HL-60 (cell line): ENCODE data around the gene DPYD.

Experiments
- DNase-seq, 2 experiments: peaks; one replicate each; pipeline ENCODE4 v3.0.0-alpha.2; 2010 to 2020; ENCODE audit warnings: low read depth in 1 of 2, low spot score in 1 of 2
- H3K27ac ChIP-seq: fragments of 250-450 bp; sonication (Bioruptor Pico); replicated peaks from 2 replicates; pipeline ENCODE4 v1.5.1; 2020; ENCODE audit warnings: mild to moderate bottlenecking, moderate library complexity
- H3K27me3 ChIP-seq: fragments of 250-450 bp; sonication (Bioruptor Pico); 2 replicates; pipeline ENCODE4 v1.5.1; 2021; ENCODE audit warnings: mild to moderate bottlenecking, moderate library complexity; ENCODE audit not compliant: insufficient read depth, poor library complexity, severe bottlenecking
- H3K4me3 ChIP-seq: replicated peaks from 2 replicates; pipeline ENCODE4 v1.5.1; 2011; ENCODE audit warnings: mild to moderate bottlenecking, control low read depth, low read length; ENCODE audit not compliant: insufficient read depth
- GABPA ChIP-seq: IDR thresholded peaks from 2 replicates; pipeline ENCODE4 v1.6.1; 2012; ENCODE audit warnings: low read depth
- POLR2AphosphoS5 ChIP-seq: IDR thresholded peaks from 2 replicates; pipeline ENCODE4 v1.6.1; 2012; ENCODE audit warnings: low read depth
- SPI1 ChIP-seq: IDR thresholded peaks from 2 replicates; pipeline ENCODE4 v1.6.1; 2012; ENCODE audit warnings: low read depth, mild to moderate bottlenecking, borderline replicate concordance
- TF ChIP-seq, protein P1 (sequence below): IDR thresholded peaks from 2 replicates; pipeline ENCODE4 v1.6.1; 2012; ENCODE audit warnings: low read depth; ENCODE audit not compliant: insufficient replicate concordance
- TF ChIP-seq, protein P2 (sequence below): IDR thresholded peaks from one replicate; pipeline ENCODE4 v1.5.1; 2011; ENCODE audit warnings: low read length, control low read depth, inconsistent platforms; ENCODE audit not compliant: insufficient read depth

The DPYD gene

DNA sequence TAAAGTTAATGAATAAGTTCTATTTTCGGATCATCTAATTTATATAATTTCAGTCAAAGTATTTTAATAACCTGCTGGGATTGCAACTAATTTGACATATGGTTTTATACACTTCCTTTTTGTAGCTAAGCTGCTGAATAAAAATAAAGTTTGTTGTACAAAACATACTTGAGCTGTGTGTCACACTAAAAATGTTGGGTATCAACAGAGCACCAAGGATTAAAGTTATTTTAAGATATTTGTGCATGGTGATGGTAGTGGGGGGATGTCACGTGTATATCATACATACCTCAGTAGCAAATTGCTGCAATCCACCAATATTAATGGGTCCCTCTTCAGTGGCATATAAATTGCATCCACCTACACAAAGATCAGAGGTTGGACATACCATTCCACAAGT is 199.6 kb downstream of the DPYD start:
- no peak for TF ChIP-seq SPI1
- TF ChIP-seq, protein P1, sequence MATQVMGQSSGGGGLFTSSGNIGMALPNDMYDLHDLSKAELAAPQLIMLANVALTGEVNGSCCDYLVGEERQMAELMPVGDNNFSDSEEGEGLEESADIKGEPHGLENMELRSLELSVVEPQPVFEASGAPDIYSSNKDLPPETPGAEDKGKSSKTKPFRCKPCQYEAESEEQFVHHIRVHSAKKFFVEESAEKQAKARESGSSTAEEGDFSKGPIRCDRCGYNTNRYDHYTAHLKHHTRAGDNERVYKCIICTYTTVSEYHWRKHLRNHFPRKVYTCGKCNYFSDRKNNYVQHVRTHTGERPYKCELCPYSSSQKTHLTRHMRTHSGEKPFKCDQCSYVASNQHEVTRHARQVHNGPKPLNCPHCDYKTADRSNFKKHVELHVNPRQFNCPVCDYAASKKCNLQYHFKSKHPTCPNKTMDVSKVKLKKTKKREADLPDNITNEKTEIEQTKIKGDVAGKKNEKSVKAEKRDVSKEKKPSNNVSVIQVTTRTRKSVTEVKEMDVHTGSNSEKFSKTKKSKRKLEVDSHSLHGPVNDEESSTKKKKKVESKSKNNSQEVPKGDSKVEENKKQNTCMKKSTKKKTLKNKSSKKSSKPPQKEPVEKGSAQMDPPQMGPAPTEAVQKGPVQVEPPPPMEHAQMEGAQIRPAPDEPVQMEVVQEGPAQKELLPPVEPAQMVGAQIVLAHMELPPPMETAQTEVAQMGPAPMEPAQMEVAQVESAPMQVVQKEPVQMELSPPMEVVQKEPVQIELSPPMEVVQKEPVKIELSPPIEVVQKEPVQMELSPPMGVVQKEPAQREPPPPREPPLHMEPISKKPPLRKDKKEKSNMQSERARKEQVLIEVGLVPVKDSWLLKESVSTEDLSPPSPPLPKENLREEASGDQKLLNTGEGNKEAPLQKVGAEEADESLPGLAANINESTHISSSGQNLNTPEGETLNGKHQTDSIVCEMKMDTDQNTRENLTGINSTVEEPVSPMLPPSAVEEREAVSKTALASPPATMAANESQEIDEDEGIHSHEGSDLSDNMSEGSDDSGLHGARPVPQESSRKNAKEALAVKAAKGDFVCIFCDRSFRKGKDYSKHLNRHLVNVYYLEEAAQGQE: no peak
- no peak overlapping the region for H3K4me3 ChIP-seq
- H3K27ac ChIP-seq: no peak overlapping the region
- DNase-seq: no peak
- H3K27me3 ChIP-seq: no peaks in the 10 kb centered on the region

DNA sequence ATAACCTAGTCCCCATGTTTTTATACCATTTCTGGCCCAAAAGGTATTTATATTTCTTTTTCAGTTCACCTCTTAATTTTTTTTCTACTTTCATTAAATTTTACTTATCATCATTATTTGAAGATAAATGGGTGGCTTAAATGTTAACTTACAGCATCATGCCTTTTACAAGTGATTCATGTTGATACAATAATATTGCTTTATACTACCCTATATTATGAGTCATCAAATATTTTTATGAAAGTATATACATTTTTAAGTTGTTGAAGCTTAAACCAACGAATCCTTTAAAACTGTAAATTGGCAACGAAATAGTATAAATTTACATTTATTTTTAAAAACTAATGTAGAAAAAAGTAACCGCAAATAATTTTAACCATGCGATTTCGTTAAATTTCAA is 207.9 kb downstream of the DPYD start:
- Histone ChIP-seq H3K4me3 (no peak overlapping the region), H3K27ac (no peak overlapping the region), H3K27me3 (no peaks in the 10 kb centered on the region)
- TF ChIP-seq GABPA (no peak), SPI1 (no peak), POLR2AphosphoS5 (no peak)
- TF ChIP-seq, protein P2, sequence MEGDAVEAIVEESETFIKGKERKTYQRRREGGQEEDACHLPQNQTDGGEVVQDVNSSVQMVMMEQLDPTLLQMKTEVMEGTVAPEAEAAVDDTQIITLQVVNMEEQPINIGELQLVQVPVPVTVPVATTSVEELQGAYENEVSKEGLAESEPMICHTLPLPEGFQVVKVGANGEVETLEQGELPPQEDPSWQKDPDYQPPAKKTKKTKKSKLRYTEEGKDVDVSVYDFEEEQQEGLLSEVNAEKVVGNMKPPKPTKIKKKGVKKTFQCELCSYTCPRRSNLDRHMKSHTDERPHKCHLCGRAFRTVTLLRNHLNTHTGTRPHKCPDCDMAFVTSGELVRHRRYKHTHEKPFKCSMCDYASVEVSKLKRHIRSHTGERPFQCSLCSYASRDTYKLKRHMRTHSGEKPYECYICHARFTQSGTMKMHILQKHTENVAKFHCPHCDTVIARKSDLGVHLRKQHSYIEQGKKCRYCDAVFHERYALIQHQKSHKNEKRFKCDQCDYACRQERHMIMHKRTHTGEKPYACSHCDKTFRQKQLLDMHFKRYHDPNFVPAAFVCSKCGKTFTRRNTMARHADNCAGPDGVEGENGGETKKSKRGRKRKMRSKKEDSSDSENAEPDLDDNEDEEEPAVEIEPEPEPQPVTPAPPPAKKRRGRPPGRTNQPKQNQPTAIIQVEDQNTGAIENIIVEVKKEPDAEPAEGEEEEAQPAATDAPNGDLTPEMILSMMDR: no peak
- TF ChIP-seq, protein P1: no peak
- DNase-seq: no peak

DNA sequence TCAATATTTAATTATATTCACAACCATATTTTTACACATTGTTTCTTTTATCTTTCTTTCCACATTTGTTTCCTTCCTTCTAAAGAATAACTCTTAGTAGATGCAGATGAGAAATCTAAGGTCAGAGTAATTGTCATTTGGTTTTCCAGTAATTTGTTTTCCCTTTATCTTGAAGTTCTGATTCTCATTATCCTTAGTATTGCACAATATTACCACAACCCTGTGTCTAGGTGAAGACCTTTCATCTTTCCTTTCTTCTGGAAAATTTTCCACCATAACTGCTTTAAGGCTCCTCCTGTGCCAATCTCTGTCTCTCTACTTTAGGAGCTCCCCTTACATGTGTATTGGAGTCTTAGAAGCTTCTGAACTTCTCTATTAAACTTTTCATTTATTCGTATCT is 209.0 kb downstream of the DPYD start:
- H3K27ac ChIP-seq: no peak overlapping the region
- H3K4me3 ChIP-seq: no peak overlapping the region
- no peaks in the 10 kb centered on the region for H3K27me3 ChIP-seq
- TF ChIP-seq, protein P2: no peak
- TF ChIP-seq GABPA: no peak
- TF ChIP-seq, protein P1: no peak
- no peak for TF ChIP-seq SPI1
- no peak for TF ChIP-seq POLR2AphosphoS5
- no peak for DNase-seq

DNA sequence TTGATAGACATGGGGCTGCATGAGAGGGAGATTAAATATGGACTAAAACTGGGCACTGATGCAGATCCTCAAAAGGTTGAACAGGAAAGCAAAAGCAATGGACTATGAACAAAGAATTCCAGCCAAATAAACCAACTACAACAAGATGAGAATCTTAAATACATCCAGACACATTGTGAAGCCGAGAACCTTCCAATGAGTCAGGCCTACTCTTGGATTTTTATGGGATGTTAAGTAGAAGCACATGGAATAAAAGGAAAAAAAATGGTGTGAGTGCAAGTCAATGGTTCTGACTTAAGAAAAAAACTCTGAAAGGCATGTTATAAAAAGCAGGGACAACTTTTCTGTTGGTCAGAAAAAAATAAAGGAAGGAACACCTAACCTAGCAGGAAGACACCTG is 227.2 kb downstream of the DPYD start:
- DNase-seq: no peak
- no peak overlapping the region for H3K27ac ChIP-seq
- TF ChIP-seq GABPA (no peak), POLR2AphosphoS5 (no peak), SPI1 (no peak)
- TF ChIP-seq, protein P1: no peak
- TF ChIP-seq, protein P2: no peak
- no peaks in the 10 kb centered on the region for H3K27me3 ChIP-seq
- H3K4me3 ChIP-seq: no peak overlapping the region
